Measurements from ENCODE around the gene BRD9.

The BRD9 gene

DNA sequence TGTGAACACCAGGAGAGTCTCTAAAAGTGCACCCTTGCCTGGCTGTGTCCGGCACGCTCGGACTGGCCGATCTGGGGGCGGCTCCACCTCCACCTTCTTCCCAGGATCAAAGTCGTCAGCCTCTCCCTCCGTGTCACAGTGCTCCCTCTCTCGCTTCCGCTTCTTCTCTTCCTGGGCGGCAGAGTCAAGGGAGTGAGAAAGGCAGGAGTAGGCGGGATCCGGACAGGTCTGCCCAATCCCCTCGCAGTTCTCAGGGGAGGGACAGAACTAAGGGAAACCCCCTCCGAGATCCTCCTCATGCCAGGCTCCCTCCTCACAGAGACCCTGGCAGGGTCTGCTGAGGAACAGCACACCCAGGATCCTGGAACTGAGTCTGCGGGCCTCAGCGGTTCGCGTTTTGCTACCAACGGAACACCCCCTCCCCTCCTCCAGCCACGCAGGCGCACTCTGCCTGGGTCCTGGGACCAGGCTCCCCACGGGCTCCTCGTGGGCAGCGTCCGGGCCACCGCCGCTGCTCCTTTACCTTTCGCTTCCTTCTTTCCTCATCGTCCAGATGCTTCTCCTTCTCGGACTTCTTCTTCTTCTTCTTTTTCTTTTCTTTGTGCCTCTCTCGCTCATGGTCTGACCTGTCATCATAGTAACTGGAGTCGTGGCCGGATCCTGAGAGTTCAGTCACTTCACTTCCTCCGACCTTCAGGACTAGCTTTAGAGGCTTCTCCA lies 1.3 kb downstream of the BRD9 start:
- Histone ChIP-seq H3K36me3 (ENCODE audit: control insufficient read depth in 2 of 2, insufficient read depth in 1 of 2, low read length in 2 of 2) (peaks cover 51 to 81% of the 10 kb centered on the region in 2 experiments), H3K4me1 (ENCODE audit: control insufficient read depth, insufficient read depth, low read length) (peaks cover 7% of the 10 kb centered on the region; the same call in 1 of the 2 replicates), H3K27ac (ENCODE audit: extremely low read depth, low read depth, low read length) (peak overlapping the region; percentile 86; the same call in 1 of the 2 replicates), H3K4me3 (ENCODE audit: low read depth, low read length) (peak overlapping the region; percentile 90), H3K9me3 (ENCODE audit: control insufficient read depth, insufficient read depth, low read depth, low read length) (no peaks in the 10 kb centered on the region)
- ChIA-PET POLR2A (interaction anchor here (1.6 kb wide), 1 partner anchor 219 kb away, joined by 5 read pairs; no protein-coding TSS in a partner anchor), CTCF (interaction anchor here (1.0 to 3.5 kb wide), 2 partner anchors 11 to 21 kb away, joined by 3 to 18 read pairs; no protein-coding TSS in a partner anchor)
- TF ChIP-seq, protein P1, sequence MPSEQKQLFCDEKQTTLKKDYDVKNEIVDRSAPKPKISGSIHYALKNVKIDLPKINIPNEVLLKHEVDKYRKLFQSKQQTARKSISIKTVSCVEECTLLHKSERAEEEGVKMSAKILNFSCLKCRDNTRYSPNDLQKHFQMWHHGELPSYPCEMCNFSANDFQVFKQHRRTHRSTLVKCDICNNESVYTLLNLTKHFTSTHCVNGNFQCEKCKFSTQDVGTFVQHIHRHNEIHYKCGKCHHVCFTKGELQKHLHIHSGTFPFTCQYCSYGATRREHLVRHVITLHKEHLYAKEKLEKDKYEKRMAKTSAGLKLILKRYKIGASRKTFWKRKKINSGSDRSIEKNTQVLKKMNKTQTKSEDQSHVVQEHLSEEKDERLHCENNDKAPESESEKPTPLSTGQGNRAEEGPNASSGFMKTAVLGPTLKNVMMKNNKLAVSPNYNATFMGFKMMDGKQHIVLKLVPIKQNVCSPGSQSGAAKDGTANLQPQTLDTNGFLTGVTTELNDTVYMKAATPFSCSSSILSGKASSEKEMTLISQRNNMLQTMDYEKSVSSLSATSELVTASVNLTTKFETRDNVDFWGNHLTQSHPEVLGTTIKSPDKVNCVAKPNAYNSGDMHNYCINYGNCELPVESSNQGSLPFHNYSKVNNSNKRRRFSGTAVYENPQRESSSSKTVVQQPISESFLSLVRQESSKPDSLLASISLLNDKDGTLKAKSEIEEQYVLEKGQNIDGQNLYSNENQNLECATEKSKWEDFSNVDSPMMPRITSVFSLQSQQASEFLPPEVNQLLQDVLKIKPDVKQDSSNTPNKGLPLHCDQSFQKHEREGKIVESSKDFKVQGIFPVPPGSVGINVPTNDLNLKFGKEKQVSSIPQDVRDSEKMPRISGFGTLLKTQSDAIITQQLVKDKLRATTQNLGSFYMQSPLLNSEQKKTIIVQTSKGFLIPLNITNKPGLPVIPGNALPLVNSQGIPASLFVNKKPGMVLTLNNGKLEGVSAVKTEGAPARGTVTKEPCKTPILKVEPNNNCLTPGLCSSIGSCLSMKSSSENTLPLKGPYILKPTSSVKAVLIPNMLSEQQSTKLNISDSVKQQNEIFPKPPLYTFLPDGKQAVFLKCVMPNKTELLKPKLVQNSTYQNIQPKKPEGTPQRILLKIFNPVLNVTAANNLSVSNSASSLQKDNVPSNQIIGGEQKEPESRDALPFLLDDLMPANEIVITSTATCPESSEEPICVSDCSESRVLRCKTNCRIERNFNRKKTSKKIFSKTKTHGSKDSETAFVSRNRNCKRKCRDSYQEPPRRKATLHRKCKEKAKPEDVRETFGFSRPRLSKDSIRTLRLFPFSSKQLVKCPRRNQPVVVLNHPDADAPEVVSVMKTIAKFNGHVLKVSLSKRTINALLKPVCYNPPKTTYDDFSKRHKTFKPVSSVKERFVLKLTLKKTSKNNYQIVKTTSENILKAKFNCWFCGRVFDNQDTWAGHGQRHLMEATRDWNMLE (tag by site-specific recombination; conservative IDR thresholded peaks at IDR 0.05; ENCODE audit: low read depth): no peak
- TF ChIP-seq MZF1 (tag by site-specific recombination; IDR thresholded peaks at IDR 0.05; ENCODE audit: borderline replicate concordance): no peak
- no peak for TF ChIP-seq GLI2 (tag by site-specific recombination; IDR thresholded peaks at IDR 0.05; ENCODE audit: borderline replicate concordance, low read depth)
- TF ChIP-seq SP2 (tag by site-specific recombination; IDR thresholded peaks at IDR 0.05): peak; percentile 66

DNA sequence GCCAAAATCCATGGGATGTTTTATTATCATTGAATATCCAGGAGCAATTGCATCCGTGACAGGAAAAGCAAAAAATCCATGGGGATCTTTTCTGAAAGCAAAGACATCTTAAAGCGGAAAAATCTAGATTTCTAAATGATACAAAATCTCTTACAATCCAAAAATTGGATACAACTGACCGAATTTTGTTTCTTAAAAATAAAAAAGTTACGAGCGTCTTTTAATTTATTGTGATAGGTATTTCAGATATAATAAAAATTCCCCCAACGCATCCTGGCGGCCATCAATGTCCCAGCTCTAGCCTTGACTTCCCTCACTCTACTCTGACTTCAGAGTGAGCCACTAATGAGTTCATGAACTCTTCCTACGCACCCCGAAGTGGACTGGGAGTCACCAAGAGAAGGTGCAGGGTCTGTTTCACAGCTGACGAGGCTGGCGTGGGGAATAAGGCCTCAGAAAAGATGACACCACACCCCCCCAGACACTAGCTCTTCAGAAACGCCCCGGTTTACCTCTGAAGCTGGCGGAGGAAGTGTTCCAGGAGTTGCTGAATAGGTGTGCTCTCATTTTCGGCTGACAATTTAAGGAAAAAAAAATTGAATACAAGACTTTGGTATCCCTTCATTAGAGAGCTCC lies 3.4 kb downstream of the BRD9 start:
- Histone ChIP-seq H3K9me3 (ENCODE audit: control insufficient read depth, insufficient read depth, low read depth, low read length) (no peaks in the 10 kb centered on the region), H3K36me3 (ENCODE audit: control insufficient read depth in 2 of 2, insufficient read depth in 1 of 2, low read length in 2 of 2) (peaks cover 44 to 81% of the 10 kb centered on the region in 2 experiments), H3K4me1 (ENCODE audit: control insufficient read depth, insufficient read depth, low read length) (peaks cover 7% of the 10 kb centered on the region; the same call in 1 of the 2 replicates), H3K4me3 (ENCODE audit: low read depth, low read length) (no peak overlapping the region), H3K27ac (ENCODE audit: extremely low read depth, low read depth, low read length) (no peak overlapping the region)
- TF ChIP-seq ZBTB48 (tag by site-specific recombination; IDR thresholded peaks at IDR 0.05) (no peak), ZNF19 (tag by site-specific recombination; IDR thresholded peaks at IDR 0.05; ENCODE audit: low read depth) (no peak), ZNF140 (tag by site-specific recombination; IDR thresholded peaks at IDR 0.05) (no peak), ZNF792 (tag by site-specific recombination; IDR thresholded peaks at IDR 0.05) (no peak), ZNF239 (tag by site-specific recombination; IDR thresholded peaks at IDR 0.05) (no peak), ZNF132 (tag by site-specific recombination; IDR thresholded peaks at IDR 0.05; ENCODE audit: borderline replicate concordance) (no peak), ZNF830 (tag by site-specific recombination; IDR thresholded peaks at IDR 0.05; ENCODE audit: low read depth) (no peak), ZNF660 (tag by site-specific recombination; IDR thresholded peaks at IDR 0.05) (no peak), OVOL3 (tag by site-specific recombination; IDR thresholded peaks at IDR 0.05) (no peak), ZNF221 (tag by site-specific recombination; IDR thresholded peaks at IDR 0.05; ENCODE audit: borderline replicate concordance) (no peak)
- POLR2A ChIA-PET: no interaction called here
- CTCF ChIA-PET: interaction anchor here (0.8 to 1.0 kb wide), 2 partner anchors 35 to 285 kb away, joined by 3 read pairs; no protein-coding TSS in a partner anchor

DNA sequence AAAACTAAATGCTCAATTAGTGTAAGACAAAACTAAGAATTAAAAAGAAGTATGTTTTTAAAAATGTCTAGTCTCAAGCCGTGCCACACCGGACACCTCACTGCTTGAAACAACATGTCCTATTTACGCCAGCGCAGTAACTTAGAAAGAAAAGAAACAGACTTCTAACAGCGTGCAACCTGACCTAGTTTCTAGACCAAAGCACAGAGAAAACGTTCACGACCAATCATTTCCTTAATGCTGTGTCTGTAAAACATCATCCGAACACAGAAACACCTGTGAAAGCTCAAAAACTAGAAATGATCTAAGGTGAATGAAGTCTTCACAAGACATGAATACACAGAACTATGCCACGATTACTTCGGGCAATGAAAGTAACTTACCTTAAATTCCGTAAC lies 4.0 kb downstream of the BRD9 start:
- no peak for TF ChIP-seq ZFP37 (tag by site-specific recombination; IDR thresholded peaks at IDR 0.05)
- TF ChIP-seq, protein P2, sequence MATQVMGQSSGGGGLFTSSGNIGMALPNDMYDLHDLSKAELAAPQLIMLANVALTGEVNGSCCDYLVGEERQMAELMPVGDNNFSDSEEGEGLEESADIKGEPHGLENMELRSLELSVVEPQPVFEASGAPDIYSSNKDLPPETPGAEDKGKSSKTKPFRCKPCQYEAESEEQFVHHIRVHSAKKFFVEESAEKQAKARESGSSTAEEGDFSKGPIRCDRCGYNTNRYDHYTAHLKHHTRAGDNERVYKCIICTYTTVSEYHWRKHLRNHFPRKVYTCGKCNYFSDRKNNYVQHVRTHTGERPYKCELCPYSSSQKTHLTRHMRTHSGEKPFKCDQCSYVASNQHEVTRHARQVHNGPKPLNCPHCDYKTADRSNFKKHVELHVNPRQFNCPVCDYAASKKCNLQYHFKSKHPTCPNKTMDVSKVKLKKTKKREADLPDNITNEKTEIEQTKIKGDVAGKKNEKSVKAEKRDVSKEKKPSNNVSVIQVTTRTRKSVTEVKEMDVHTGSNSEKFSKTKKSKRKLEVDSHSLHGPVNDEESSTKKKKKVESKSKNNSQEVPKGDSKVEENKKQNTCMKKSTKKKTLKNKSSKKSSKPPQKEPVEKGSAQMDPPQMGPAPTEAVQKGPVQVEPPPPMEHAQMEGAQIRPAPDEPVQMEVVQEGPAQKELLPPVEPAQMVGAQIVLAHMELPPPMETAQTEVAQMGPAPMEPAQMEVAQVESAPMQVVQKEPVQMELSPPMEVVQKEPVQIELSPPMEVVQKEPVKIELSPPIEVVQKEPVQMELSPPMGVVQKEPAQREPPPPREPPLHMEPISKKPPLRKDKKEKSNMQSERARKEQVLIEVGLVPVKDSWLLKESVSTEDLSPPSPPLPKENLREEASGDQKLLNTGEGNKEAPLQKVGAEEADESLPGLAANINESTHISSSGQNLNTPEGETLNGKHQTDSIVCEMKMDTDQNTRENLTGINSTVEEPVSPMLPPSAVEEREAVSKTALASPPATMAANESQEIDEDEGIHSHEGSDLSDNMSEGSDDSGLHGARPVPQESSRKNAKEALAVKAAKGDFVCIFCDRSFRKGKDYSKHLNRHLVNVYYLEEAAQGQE (tag by site-specific recombination; IDR thresholded peaks at IDR 0.05): no peak
- CTCF ChIA-PET: interaction anchor here (0.8 to 1.0 kb wide), 2 partner anchors 35 to 285 kb away, joined by 3 read pairs; no protein-coding TSS in a partner anchor
- Histone ChIP-seq H3K36me3 (ENCODE audit: control insufficient read depth in 2 of 2, insufficient read depth in 1 of 2, low read length in 2 of 2) (peaks cover 44 to 81% of the 10 kb centered on the region in 2 experiments), H3K4me1 (ENCODE audit: control insufficient read depth, insufficient read depth, low read length) (peaks cover 5% of the 10 kb centered on the region; the same call in 1 of the 2 replicates), H3K27ac (ENCODE audit: extremely low read depth, low read depth, low read length) (no peak overlapping the region), H3K4me3 (ENCODE audit: low read depth, low read length) (no peak overlapping the region), H3K9me3 (ENCODE audit: control insufficient read depth, insufficient read depth, low read depth, low read length) (no peaks in the 10 kb centered on the region)
- POLR2A ChIA-PET: no interaction called here
